ENCODE results near the gene AZU1.
"Not testable (repeated sequence)": the region's sequence is repeated elsewhere in the genome, so short reads cannot be mapped to it uniquely, and the experiment has no call there.

AZU1 gene

GRCh38 chr19:831407-832369 lies 4.1 kb downstream of the AZU1 start:
- no peak for DNase-seq (ENCODE audit: low read depth)

GRCh38 chr19:834216-834615 lies 6.6 kb downstream of the AZU1 start:
- DNase-seq (ENCODE audit: low read depth): no peak

GRCh38 chr19:835210-835810 lies 7.7 kb downstream of the AZU1 start:
- no peak for DNase-seq (ENCODE audit: low read depth)

GRCh38 chr19:840519-841206 lies 13.0 kb downstream of the AZU1 start, which contains the start of gene PRTN3:
PRTN3 (plus strand) TSS chr19:840999; CDS start chr19:841009, 10 bp downstream.
- no peak for DNase-seq (ENCODE audit: low read depth)

GRCh38 chr19:842802-843179 lies 15.2 kb downstream of the AZU1 start:
- not testable (repeated sequence) for DNase-seq (ENCODE audit: low read depth)

- no peak for DNase-seq (ENCODE audit: low read depth)
Measured at GRCh38 chr19:843180-843835, 15.7 kb downstream of the AZU1 start.

- no peak for DNase-seq (ENCODE audit: low read depth)
Measured at GRCh38 chr19:843836-844545, 16.4 kb downstream of the AZU1 start.

GRCh38 chr19:844546-844971 lies 16.9 kb downstream of the AZU1 start:
- DNase-seq (ENCODE audit: low read depth): no peak

- no peak for DNase-seq (ENCODE audit: low read depth)
Measured at GRCh38 chr19:845707-846521, 18.3 kb downstream of the AZU1 start.

- no peak for DNase-seq (ENCODE audit: low read depth)
Measured at GRCh38 chr19:848386-848921, 20.8 kb downstream of the AZU1 start.

- not testable (repeated sequence) for DNase-seq (ENCODE audit: low read depth)
Measured at GRCh38 chr19:849195-849594, 21.6 kb downstream of the AZU1 start.

- no peak for DNase-seq (ENCODE audit: low read depth)
Measured at GRCh38 chr19:850221-850978, 22.8 kb downstream of the AZU1 start.

GRCh38 chr19:850979-851335 lies 23.3 kb downstream of the AZU1 start:
- no peak for DNase-seq (ENCODE audit: low read depth)

GRCh38 chr19:852136-853013 lies 24.7 kb downstream of the AZU1 start, which contains the start of gene ELANE:
ELANE (plus strand) TSS chr19:852303; CDS start chr19:852329, 26 bp downstream.
- no peak for DNase-seq (ENCODE audit: low read depth)

GRCh38 chr19:853014-853585 lies 25.5 kb downstream of the AZU1 start:
- DNase-seq (ENCODE audit: low read depth): no peak

- not testable (repeated sequence) for DNase-seq (ENCODE audit: low read depth)
Measured at GRCh38 chr19:853614-854220, 26.1 kb downstream of the AZU1 start.

GRCh38 chr19:854549-854948 lies 26.9 kb downstream of the AZU1 start:
- DNase-seq (ENCODE audit: low read depth): no peak

- DNase-seq (ENCODE audit: low read depth): no peak
Measured at GRCh38 chr19:855142-855541, 27.5 kb downstream of the AZU1 start.

Data from activated T-cell treated with anti-CD3 and anti-CD28 coated beads for 24 hours (primary cell).